Measurements from ENCODE around the gene CNTNAP2. TPM values are rescaled to one million over a fixed set of nuclear protein-coding genes. Genes with fewer than 3 reads are reported as not detected.

The CNTNAP2 gene
- total and polyA plus RNA-seq, 9 of the 15 experiments (the other 6 are each of a cell fraction or from before 2014, with no cell fraction given) = 0.04 to 0.62 (median 0.09) TPM; not detected in 4

DNA sequence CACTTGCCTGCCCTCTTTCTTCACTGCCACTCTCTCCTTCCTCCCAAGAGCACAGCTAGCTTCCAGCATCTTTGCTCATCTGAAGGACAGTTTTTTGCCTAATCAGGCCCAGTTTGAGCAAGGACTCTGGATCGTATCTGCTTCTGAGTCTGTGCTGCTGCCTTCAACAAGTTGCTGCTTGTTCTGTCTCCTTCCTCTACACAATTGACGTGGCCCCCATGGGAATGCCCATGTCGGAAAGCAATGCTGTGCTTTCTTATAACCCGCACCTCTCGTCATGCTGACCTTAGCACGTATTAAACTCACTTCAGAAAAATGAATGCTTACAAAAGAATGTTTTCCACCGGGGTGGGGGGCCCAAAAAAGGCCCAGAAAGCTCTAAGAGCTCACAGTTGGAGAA, 2149.3 kb downstream of the CNTNAP2 start:
- Histone ChIP-seq H3K4me3 (no peak overlapping the region), H3K4me2 (ENCODE audit: insufficient read depth, low read length) (no peak overlapping the region), H3K27ac (ENCODE audit: extremely low read depth, low read depth, low read length) (no peak overlapping the region), H3K4me1 (replicated peaks in 1 of 2; ENCODE audit: control insufficient read depth in 2 of 2, insufficient read depth in 2 of 2, low read length in 2 of 2) (no peaks in the 10 kb centered on the region; a peak in 1 of 5 replicates), H3K79me2 (ENCODE audit: control insufficient read depth, insufficient read depth, low read length) (no peaks in the 10 kb centered on the region), H3K9ac (ENCODE audit: insufficient read depth in 1 of 2, low read depth in 2 of 2, low read length in 2 of 2) (no peak overlapping the region), H3K9me1 (ENCODE audit: control insufficient read depth, insufficient read depth, low read length) (no peaks in the 10 kb centered on the region), H3K9me3 (replicated peaks; ENCODE audit: control insufficient read depth, insufficient read depth, low read depth, low read length) (no peaks in the 10 kb centered on the region), H2AFZ (ENCODE audit: low read depth, low read length) (no peak overlapping the region), H3K27me3 (ENCODE audit: control insufficient read depth in 2 of 2, insufficient read depth in 2 of 2, low read length in 2 of 2) (peaks cover 2 to 8% of the 10 kb centered on the region in 2 experiments; a peak in 4 of 5 replicates), H3K36me3 (ENCODE audit: control insufficient read depth, insufficient read depth, low read length) (no peaks in the 10 kb centered on the region), H4K20me1 (replicated peaks; ENCODE audit: control insufficient read depth, insufficient read depth, low read length) (no peaks in the 10 kb centered on the region)
- POLR2A ChIA-PET = interaction anchor here (0.6 kb wide), 1 partner anchor 281 kb away, joined by 3 read pairs; no protein-coding TSS in a partner anchor
- DNase-seq (ENCODE audit: extremely low read depth in 1 of 4, low spot score in 3 of 4) = no peak
- TF ChIP-seq ZNF830 (CRISPR knock-in tag; IDR thresholded peaks at IDR 0.05) = no peak
- WGBS (ENCODE audit: insufficient coverage, low coverage, missing lambda C conversion rate) = 0% methylated on average over 7 of the region's 7 CpGs
- no peak for ATAC-seq
- CTCF ChIA-PET (ENCODE audit: low intra/inter-chr PET ratio) = no interaction called here
- FAIRE-seq = no peak
- in situ Hi-C loops (cut with MboI) (loop anchor here (10.0 kb wide), 1 partner anchor 699 kb away; no protein-coding TSS in a partner anchor), intact Hi-C loops (cut with micrococcal nuclease) (loop anchor here (1.0 to 5.0 kb wide), 2 partner anchors 221 to 696 kb away; no protein-coding TSS in a partner anchor)
- no TSS peak for BruUV-seq (replicated peaks)

GRCh38 chr7:148266795-148267194, 2150.2 kb downstream of the CNTNAP2 start:
- Histone ChIP-seq H3K27ac (ENCODE audit: extremely low read depth, low read depth, low read length) (no peak overlapping the region), H4K20me1 (replicated peaks; ENCODE audit: control insufficient read depth, insufficient read depth, low read length) (no peaks in the 10 kb centered on the region), H3K4me3 (no peak overlapping the region), H3K4me2 (ENCODE audit: insufficient read depth, low read length) (no peak overlapping the region), H3K36me3 (ENCODE audit: control insufficient read depth, insufficient read depth, low read length) (no peaks in the 10 kb centered on the region), H3K79me2 (ENCODE audit: control insufficient read depth, insufficient read depth, low read length) (no peaks in the 10 kb centered on the region), H3K27me3 (ENCODE audit: control insufficient read depth in 2 of 2, insufficient read depth in 2 of 2, low read length in 2 of 2) (peaks cover 2 to 8% of the 10 kb centered on the region in 2 experiments; a peak in 4 of 5 replicates), H3K9ac (ENCODE audit: insufficient read depth in 1 of 2, low read depth in 2 of 2, low read length in 2 of 2) (no peak overlapping the region), H3K4me1 (replicated peaks in 1 of 2; ENCODE audit: control insufficient read depth in 2 of 2, insufficient read depth in 2 of 2, low read length in 2 of 2) (no peaks in the 10 kb centered on the region; a peak in 1 of 5 replicates), H3K9me3 (replicated peaks; ENCODE audit: control insufficient read depth, insufficient read depth, low read depth, low read length) (no peaks in the 10 kb centered on the region), H3K9me1 (ENCODE audit: control insufficient read depth, insufficient read depth, low read length) (no peaks in the 10 kb centered on the region), H2AFZ (ENCODE audit: low read depth, low read length) (no peak overlapping the region)
- in situ Hi-C loops (cut with MboI) = loop anchor here (10.0 kb wide), 1 partner anchor 698 kb away; no protein-coding TSS in a partner anchor
- ChIA-PET CTCF (ENCODE audit: low intra/inter-chr PET ratio) (no interaction called here), POLR2A (no interaction called here)
- 1% methylated on average over 8 of the region's 8 CpGs for whole genome bisulfite sequencing (ENCODE audit: insufficient coverage, low coverage, missing lambda C conversion rate)
- DNase-seq (ENCODE audit: extremely low read depth in 1 of 4, low spot score in 3 of 4) (no peak), ATAC-seq (no peak), FAIRE-seq (no peak)
- no TSS peak for BruUV-seq (replicated peaks)
- TF ChIP-seq ATF3 (IDR thresholded peaks at IDR 0.05) (0 out of 2 replicates have a peak, but pooled peaks have one; percentile 19), ATF3 (CRISPR knock-in tag; conservative IDR thresholded peaks at IDR 0.05) (no peak), MAZ (CRISPR knock-in tag; conservative IDR thresholded peaks at IDR 0.05 in 1 of 2, IDR thresholded peaks at IDR 0.05 in 1 of 2) (no peak)
- intact Hi-C loops (cut with micrococcal nuclease) = loop anchor here (5.0 kb wide), 1 partner anchor 221 kb away; no protein-coding TSS in a partner anchor
